Calu3 (cell line): ENCODE data around the gene SLC2A10. TPM values are rescaled to one million over a fixed set of nuclear protein-coding genes. Genes with fewer than 3 reads are reported as not detected.

ENCODE experiments used
- BruUV-seq: library from RNA; stranded (reverse); fragments of 400-500 nt; replicated peaks from 2 replicates; lab custom pipeline; 2021; lab: Mats Ljungman, UMichigan
- CTCF ChIA-PET: fragments of 300-600 bp; sonication (Branson Sonifier 250); formaldehyde crosslinking; loops from one replicate; lab custom pipeline; 2022; ENCODE audit warnings: antibody characterized with exemption; lab: Charles Lee
- DNase-seq: peaks from one replicate; pipeline ENCODE4 v3.0.0; 2022
- H3K27ac Mint-ChIP-seq: one replicate; pipeline ENCODE4 v1.8.0; 2022; ENCODE audit warnings: mixed read lengths; ENCODE audit not compliant: unreplicated experiment
- H3K27me3 Mint-ChIP-seq: one replicate; pipeline ENCODE4 v1.8.0; 2022; ENCODE audit warnings: mixed read lengths; ENCODE audit not compliant: unreplicated experiment
- H3K36me3 Mint-ChIP-seq: one replicate; pipeline ENCODE4 v1.8.0; 2022; ENCODE audit warnings: mild to moderate bottlenecking, moderate library complexity, mixed read lengths; ENCODE audit not compliant: insufficient read depth, unreplicated experiment
- H3K4me1 Mint-ChIP-seq: one replicate; pipeline ENCODE4 v1.8.0; 2022; ENCODE audit warnings: mild to moderate bottlenecking, low read depth, mixed read lengths; ENCODE audit not compliant: unreplicated experiment
- H3K4me3 Mint-ChIP-seq: one replicate; pipeline ENCODE4 v1.8.0; 2022; ENCODE audit warnings: mild to moderate bottlenecking, low read depth, moderate library complexity, mixed read lengths; ENCODE audit not compliant: unreplicated experiment
- H3K9me3 Mint-ChIP-seq: one replicate; pipeline ENCODE4 v1.8.0; 2022; ENCODE audit warnings: low read depth, mixed read lengths; ENCODE audit not compliant: unreplicated experiment
- intact Hi-C: fragments of 100-400 bp; cut with micrococcal nuclease; formaldehyde crosslinking; loops from one replicate; pipeline ENCODE4 v1.10.0; 2022; ENCODE audit not compliant: unreplicated experiment
- total RNA-seq: library from RNA; stranded (reverse); gene quantifications from 2 replicates; pipeline ENCODE4 v1.2.3, GENCODE V29; 2022
- TF ChIP-seq, protein P1 (sequence below): fragments of 200-600 bp; IDR thresholded peaks from one replicate; pipeline ENCODE4 v1.8.0; 2022; ENCODE audit warnings: antibody characterized with exemption; ENCODE audit not compliant: unreplicated experiment

SLC2A10 gene
- total RNA-seq, 1 experiment from 2014 or later, result 24.9 TPM

DNA sequence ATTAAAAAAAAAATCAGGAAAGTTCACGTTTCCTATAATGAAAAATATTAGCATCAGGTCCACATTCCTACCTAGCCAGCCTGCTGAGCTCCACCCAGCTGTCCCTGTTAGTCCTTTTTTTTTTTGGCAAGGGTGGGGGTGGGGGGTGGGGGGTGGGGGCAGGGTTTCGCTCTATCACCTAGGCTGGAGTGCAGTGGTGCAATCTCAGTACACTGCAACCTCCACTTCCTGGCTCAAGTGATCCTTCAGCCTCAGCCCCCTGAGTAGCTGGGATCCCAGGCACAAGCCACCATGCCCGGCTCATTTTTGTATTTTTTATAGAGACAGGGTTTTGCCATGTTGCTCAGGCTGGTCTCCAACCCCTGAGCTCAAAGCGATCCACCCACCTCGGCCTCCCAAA lies 7.5 kb upstream of the SLC2A10 start:
- H3K36me3 Mint-ChIP-seq, result no peaks in the 10 kb centered on the region
- BruUV-seq, result no TSS peak
- no peak overlapping the region for H3K27ac Mint-ChIP-seq
- no peak overlapping the region for H3K4me3 Mint-ChIP-seq
- CTCF ChIA-PET, result interaction anchor here (0.6 to 1.5 kb wide), 2 partner anchors 37 to 170 kb away, joined by 4 read pairs; no protein-coding TSS in a partner anchor
- intact Hi-C loops, result no loop called here
- TF ChIP-seq, protein P1, sequence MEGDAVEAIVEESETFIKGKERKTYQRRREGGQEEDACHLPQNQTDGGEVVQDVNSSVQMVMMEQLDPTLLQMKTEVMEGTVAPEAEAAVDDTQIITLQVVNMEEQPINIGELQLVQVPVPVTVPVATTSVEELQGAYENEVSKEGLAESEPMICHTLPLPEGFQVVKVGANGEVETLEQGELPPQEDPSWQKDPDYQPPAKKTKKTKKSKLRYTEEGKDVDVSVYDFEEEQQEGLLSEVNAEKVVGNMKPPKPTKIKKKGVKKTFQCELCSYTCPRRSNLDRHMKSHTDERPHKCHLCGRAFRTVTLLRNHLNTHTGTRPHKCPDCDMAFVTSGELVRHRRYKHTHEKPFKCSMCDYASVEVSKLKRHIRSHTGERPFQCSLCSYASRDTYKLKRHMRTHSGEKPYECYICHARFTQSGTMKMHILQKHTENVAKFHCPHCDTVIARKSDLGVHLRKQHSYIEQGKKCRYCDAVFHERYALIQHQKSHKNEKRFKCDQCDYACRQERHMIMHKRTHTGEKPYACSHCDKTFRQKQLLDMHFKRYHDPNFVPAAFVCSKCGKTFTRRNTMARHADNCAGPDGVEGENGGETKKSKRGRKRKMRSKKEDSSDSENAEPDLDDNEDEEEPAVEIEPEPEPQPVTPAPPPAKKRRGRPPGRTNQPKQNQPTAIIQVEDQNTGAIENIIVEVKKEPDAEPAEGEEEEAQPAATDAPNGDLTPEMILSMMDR, result no peak
- H3K9me3 Mint-ChIP-seq, result no peaks in the 10 kb centered on the region
- peaks cover 22% of the 10 kb centered on the region for H3K4me1 Mint-ChIP-seq
- no peak for DNase-seq
- peaks cover 8% of the 10 kb centered on the region for H3K27me3 Mint-ChIP-seq

DNA sequence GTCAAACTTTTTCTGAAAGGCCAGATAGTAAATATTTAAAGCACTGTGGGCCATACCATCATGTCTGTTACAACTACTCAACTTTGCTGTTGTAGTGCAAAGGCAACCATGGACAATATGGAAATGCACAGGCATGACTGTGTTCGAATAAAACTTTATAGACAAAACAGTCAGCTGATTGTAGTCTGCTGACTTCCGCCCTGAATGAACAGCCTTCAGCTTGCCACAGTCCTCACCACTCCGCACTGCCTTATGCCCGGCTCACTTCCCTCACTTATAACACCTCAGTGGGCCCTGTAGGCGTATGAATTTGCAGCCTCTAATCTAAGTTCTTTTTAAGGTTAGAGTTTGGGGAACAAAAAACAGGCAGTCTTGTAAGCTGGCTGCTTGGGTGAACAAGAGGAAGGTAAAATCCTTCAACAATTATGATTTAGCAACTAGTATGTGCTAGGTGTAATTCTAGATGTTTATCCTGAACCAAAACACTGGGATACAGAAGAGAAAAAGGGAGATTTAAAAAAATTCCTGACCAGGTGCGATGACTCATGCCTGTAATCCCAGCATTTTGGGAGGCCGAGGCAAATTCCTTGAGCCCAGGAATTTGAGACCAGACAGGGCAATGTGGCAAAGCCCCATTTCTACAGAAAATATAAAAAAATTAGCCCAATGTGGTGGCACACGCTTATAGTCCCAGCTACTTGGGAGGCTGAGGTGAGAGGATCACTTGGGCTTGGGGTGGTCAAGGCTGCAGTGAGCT lies 6.8 kb upstream of the SLC2A10 start:
- TF ChIP-seq, protein P1, result no peak
- Mint-ChIP-seq H3K27ac (no peak overlapping the region), H3K9me3 (no peaks in the 10 kb centered on the region), H3K4me3 (no peak overlapping the region), H3K4me1 (peaks cover 22% of the 10 kb centered on the region), H3K27me3 (peaks cover 8% of the 10 kb centered on the region), H3K36me3 (no peaks in the 10 kb centered on the region)
- intact Hi-C loops, result no loop called here
- no peak for DNase-seq
- CTCF ChIA-PET, result interaction anchor here (0.6 to 1.6 kb wide), 5 partner anchors 8 to 732 kb away, joined by 3 to 5 read pairs (median 4); no protein-coding TSS in a partner anchor
- no TSS peak for BruUV-seq

DNA sequence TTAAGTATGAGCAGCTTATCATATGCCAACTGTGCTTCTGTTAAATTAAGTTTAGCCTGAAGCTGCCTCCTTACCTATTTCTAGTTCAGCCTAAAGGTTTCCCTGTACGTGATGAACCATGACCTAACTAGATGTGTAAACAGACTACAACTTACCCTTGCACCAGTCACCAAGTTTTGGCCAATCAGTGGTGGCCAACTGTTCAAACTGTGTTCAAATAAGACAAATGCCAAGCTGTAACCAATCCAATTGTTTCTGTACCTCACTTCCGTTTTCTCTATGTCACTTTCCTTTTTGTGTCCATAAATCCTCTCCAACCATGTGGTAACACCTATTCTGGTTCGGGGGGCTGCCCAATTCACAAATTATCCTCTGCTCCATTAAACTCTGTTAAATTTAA lies 6.0 kb upstream of the SLC2A10 start:
- Mint-ChIP-seq H3K4me1 (peaks cover 22% of the 10 kb centered on the region), H3K36me3 (no peaks in the 10 kb centered on the region), H3K9me3 (no peaks in the 10 kb centered on the region), H3K4me3 (no peak overlapping the region), H3K27ac (no peak overlapping the region), H3K27me3 (peaks cover 8% of the 10 kb centered on the region)
- BruUV-seq, result no TSS peak
- intact Hi-C loops, result no loop called here
- TF ChIP-seq, protein P1, result no peak
- no peak for DNase-seq
- CTCF ChIA-PET, result interaction anchor here (1.2 to 1.6 kb wide), 3 partner anchors 9 to 37 kb away, joined by 3 to 5 read pairs (median 5); no protein-coding TSS in a partner anchor

DNA sequence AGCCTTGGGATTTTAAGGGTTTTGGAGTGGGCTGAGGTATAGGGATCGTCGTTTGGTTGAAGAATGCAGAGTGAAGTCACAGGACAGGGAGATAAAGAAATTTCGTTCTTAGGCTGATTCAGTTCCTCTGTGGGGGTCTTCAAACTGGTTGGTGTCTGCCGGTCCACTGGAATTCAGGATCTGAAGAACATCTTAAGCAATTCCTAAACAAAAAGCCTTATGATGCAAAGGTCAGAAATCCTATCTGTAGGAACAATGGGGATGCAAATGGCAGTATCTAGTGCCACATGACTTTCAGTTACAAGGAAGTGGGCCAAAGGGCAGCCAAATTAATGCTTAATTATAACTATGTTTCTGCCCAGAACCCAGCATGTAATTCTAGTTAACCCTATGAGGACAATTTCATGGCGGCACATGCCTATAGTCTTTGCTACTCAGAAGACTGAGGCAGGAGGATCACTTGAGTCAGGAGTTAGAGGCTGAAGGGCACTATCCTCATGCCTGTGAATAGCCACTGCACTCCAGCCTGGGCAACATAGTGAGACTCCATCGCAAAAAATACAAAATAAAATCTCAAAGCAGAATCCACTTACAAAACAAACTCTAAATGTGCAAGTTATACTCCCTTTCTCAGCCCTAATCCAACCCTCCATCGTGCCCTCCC lies 4.6 kb upstream of the SLC2A10 start:
- H3K27me3 Mint-ChIP-seq, result peaks cover 8% of the 10 kb centered on the region
- H3K27ac Mint-ChIP-seq, result peak overlapping the region; percentile 3
- DNase-seq, result no peak
- CTCF ChIA-PET, result interaction anchor here (0.5 to 1.2 kb wide), 3 partner anchors 15 to 789 kb away, joined by 3 to 4 read pairs (median 3); no protein-coding TSS in a partner anchor
- intact Hi-C loops, result no loop called here
- H3K4me3 Mint-ChIP-seq, result no peak overlapping the region
- TF ChIP-seq, protein P1, result no peak
- H3K36me3 Mint-ChIP-seq, result peaks cover 9% of the 10 kb centered on the region
- H3K4me1 Mint-ChIP-seq, result peaks cover 30% of the 10 kb centered on the region
- H3K9me3 Mint-ChIP-seq, result no peaks in the 10 kb centered on the region
- BruUV-seq, result no TSS peak
